Peyer's patch (tissue), 4 donors: Measurements from ENCODE around the gene ZNF627.
A peak's percentile ranks its signal among the peaks of the same experiment; 100 is the strongest.

ENCODE experiments used
- POLR2A ChIP-seq, 2 donors: fragments of 450-650 bp; IDR thresholded peaks; one replicate each; pipeline ENCODE4 v1.5.1; 2017; ENCODE audit warnings: antibody characterized with exemption in 2 of 2, mild to moderate bottlenecking in 2 of 2, moderate library complexity in 2 of 2
- TF ChIP-seq, protein P1 (sequence below), 6 experiments: fragments of 450-650 bp in 4 of 6; fragments of 200-600 bp in 2 of 6; sonication (generic) in 1 of 6; IDR thresholded peaks; one replicate each; pipeline ENCODE4 v1.5.1; 2017 to 2019; ENCODE audit warnings: antibody characterized with exemption in 6 of 6, mild to moderate bottlenecking in 3 of 6, moderate library complexity in 1 of 6

DNA sequence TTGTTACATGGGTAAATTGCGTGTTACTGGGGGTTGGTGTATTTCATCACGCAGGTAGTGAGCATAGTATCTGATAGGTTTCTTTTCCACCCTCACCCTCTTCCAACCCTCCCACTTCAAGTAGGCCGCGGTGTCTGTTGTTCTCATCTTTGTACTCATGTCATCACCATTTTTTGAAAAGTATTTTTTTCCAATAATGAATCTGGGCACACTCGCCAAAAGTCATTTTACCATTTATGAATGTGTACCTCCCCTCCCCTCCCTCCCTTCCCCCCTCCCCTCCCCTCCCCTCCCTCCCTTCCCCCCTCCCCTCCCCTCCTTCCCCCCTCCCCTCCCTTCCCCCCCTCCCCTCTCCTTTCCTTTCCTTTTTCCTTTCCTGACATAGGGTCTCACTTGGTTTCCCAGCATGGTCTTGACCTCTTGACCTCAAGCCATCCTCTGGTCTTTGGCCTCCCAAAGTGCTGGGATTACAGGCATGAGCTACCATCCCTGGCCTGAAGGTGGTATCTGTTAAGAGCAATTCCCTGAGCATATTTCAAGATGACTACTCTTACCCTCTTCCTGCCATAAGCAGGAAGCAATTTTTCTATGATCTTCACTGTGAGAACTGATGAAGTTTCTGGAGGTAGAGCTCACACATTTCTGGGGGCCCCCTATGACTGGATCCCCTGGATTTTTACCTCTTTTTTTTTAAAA lies 15.7 kb downstream of the ZNF627 start:
- TF ChIP-seq, protein P1, sequence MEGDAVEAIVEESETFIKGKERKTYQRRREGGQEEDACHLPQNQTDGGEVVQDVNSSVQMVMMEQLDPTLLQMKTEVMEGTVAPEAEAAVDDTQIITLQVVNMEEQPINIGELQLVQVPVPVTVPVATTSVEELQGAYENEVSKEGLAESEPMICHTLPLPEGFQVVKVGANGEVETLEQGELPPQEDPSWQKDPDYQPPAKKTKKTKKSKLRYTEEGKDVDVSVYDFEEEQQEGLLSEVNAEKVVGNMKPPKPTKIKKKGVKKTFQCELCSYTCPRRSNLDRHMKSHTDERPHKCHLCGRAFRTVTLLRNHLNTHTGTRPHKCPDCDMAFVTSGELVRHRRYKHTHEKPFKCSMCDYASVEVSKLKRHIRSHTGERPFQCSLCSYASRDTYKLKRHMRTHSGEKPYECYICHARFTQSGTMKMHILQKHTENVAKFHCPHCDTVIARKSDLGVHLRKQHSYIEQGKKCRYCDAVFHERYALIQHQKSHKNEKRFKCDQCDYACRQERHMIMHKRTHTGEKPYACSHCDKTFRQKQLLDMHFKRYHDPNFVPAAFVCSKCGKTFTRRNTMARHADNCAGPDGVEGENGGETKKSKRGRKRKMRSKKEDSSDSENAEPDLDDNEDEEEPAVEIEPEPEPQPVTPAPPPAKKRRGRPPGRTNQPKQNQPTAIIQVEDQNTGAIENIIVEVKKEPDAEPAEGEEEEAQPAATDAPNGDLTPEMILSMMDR (IDR thresholded peaks at IDR 0.05) = peak in 1 of 6 experiments; percentile 8
- no peak for TF ChIP-seq POLR2A (IDR thresholded peaks at IDR 0.05)
